ENCODE results near the gene ESCO1. TPM values are rescaled to one million over a fixed set of nuclear protein-coding genes. Genes with fewer than 3 reads are reported as not detected.

The ESCO1 gene, protein sequence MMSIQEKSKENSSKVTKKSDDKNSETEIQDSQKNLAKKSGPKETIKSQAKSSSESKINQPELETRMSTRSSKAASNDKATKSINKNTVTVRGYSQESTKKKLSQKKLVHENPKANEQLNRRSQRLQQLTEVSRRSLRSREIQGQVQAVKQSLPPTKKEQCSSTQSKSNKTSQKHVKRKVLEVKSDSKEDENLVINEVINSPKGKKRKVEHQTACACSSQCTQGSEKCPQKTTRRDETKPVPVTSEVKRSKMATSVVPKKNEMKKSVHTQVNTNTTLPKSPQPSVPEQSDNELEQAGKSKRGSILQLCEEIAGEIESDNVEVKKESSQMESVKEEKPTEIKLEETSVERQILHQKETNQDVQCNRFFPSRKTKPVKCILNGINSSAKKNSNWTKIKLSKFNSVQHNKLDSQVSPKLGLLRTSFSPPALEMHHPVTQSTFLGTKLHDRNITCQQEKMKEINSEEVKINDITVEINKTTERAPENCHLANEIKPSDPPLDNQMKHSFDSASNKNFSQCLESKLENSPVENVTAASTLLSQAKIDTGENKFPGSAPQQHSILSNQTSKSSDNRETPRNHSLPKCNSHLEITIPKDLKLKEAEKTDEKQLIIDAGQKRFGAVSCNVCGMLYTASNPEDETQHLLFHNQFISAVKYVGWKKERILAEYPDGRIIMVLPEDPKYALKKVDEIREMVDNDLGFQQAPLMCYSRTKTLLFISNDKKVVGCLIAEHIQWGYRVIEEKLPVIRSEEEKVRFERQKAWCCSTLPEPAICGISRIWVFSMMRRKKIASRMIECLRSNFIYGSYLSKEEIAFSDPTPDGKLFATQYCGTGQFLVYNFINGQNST
- 10.7 and 12.6 TPM in 2 replicates for total RNA-seq

GRCh38 chr18:21600526-21601410, at the start of gene ESCO1:
Gene ESCO1 (minus strand): TSS chr18:21600704. CDS start chr18:21574843, 25,861 bp downstream.

GRCh38 chr18:21612125-21613039, 11.9 kb upstream of the ESCO1 start, which contains the start of gene SNRPD1:
Gene SNRPD1 (plus strand): TSS chr18:21612314. CDS start chr18:21612430, 116 bp downstream.

Other genes with a start within 250 kb of the ESCO1 start
- gene SNRPD1, start 11.6 kb upstream of the ESCO1 start, total RNA-seq = 30.7 and 36.9 TPM in 2 replicates
- 4.3 and 4.9 TPM in 2 replicates for gene ABHD3, start 104.1 kb upstream of the ESCO1 start, total RNA-seq
- gene MIB1, start 140.1 kb upstream of the ESCO1 start, total RNA-seq = 48.4 and 57.1 TPM in 2 replicates

Data from aortic smooth muscle cell (primary cell).